Mammary microvascular endothelial cell (primary cell): Measurements from ENCODE around the gene CLDN1. TPM values are rescaled to one million over a fixed set of nuclear protein-coding genes. Genes with fewer than 3 reads are reported as not detected.

Experiments used
- total RNA-seq: library from RNA; depleted of rRNA; stranded (reverse); fragments of >200 nt; gene quantifications from 2 replicates; pipeline ENCODE4 v1.2.3, GENCODE V29; 2015

Gene CLDN1, protein sequence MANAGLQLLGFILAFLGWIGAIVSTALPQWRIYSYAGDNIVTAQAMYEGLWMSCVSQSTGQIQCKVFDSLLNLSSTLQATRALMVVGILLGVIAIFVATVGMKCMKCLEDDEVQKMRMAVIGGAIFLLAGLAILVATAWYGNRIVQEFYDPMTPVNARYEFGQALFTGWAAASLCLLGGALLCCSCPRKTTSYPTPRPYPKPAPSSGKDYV
- total RNA-seq, result 11.3 and 12.6 TPM in 2 replicates

DNA sequence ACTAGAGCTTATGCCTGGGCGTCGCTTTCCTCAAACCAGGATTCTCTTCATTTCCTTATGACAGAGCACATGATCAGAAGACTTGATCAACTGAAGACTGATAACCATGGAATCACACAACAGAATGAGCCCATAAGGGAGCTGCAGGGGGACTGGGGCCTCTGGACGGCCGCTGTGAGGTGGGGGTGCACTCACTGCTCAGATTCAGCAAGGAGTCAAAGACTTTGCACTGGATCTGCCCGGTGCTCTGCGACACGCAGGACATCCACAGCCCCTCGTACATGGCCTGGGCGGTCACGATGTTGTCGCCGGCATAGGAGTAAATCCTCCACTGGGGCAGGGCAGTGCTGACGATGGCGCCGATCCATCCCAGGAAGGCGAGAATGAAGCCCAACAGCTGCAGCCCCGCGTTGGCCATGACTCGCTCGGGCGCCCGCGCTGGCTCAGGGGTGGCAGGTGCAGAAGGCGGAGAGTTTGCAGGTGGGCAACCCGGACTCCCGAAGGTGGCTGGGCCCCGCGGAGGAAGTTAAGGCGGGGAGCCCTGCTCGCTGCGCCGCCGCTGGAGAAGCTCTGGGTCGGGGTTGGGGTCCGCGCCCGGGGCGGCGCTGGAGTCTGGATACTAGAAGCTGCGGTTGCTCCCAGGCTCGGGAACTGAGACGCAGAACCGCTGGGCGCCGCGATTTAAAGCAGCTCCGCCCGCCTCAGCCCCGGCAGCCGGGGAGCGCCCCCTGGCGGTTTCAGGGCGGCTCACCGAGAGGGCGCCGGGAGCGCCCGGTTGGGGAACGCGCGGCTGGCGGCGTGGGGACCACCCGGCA lies at the start of gene CLDN1:
CLDN1 (minus strand) TSS at position 658 of the 815 bp plus-strand sequence; CDS start at position 418, 240 bp downstream.

Other genes starting within 250 kb of the CLDN1 start
- 19.0 and 31.4 TPM in 2 replicates for gene P3H2, start 201.5 kb downstream of the CLDN1 start, total RNA-seq
- 0.13 and 0.39 TPM in 2 replicates for gene CLDN16, start 65.7 kb upstream of the CLDN1 start, total RNA-seq
- not detected in 2 replicates for gene TMEM207, start 127.5 kb upstream of the CLDN1 start, total RNA-seq
- 9.0 and 10.1 TPM in 2 replicates for gene IL1RAP, start 191.6 kb upstream of the CLDN1 start, total RNA-seq